Measurements from ENCODE around the gene MYO1E. TPM values are rescaled to one million over a fixed set of nuclear protein-coding genes. Genes with fewer than 3 reads are reported as not detected.
A peak's percentile ranks its signal among the peaks of the same experiment; 100 is the strongest.
"Not testable (repeated sequence)": the region's sequence is repeated elsewhere in the genome, so short reads cannot be mapped to it uniquely, and the experiment has no call there.

MYO1E gene
- total RNA-seq, 1 donor from 2014 or later = 192 TPM

GRCh38 chr15:59345326-59345725 is 27.3 kb downstream of the MYO1E start:
- no peak for DNase-seq (ENCODE audit: low spot score)
- TF ChIP-seq CTCF (IDR thresholded peaks at IDR 0.05) = no peak
- H3K27me3 Mint-ChIP-seq (ENCODE audit: low read depth) = no peaks in the 10 kb centered on the region
- H3K27ac Mint-ChIP-seq (ENCODE audit: unreplicated experiment) = no peak overlapping the region
- H3K4me3 Mint-ChIP-seq (ENCODE audit: unreplicated experiment) = no peak overlapping the region
- peaks cover 24% of the 10 kb centered on the region for H3K4me1 Mint-ChIP-seq (ENCODE audit: low read depth)
- peaks cover 15% of the 10 kb centered on the region for H3K9me3 Mint-ChIP-seq (ENCODE audit: low read depth)
- H3K36me3 Mint-ChIP-seq (ENCODE audit: low read depth) = peaks cover 8% of the 10 kb centered on the region

GRCh38 chr15:59344311-59344710 is 28.4 kb downstream of the MYO1E start:
- Mint-ChIP-seq H3K27me3 (ENCODE audit: low read depth) (no peaks in the 10 kb centered on the region), H3K36me3 (ENCODE audit: low read depth) (peaks cover 6% of the 10 kb centered on the region), H3K9me3 (ENCODE audit: low read depth) (peaks cover 17% of the 10 kb centered on the region), H3K27ac (ENCODE audit: unreplicated experiment) (no peak overlapping the region), H3K4me3 (ENCODE audit: unreplicated experiment) (no peak overlapping the region), H3K4me1 (ENCODE audit: low read depth) (peaks cover 24% of the 10 kb centered on the region)
- no peak for TF ChIP-seq CTCF (IDR thresholded peaks at IDR 0.05)
- no peak for DNase-seq (ENCODE audit: low spot score)

- peaks cover 28% of the 10 kb centered on the region for H3K4me1 Mint-ChIP-seq (ENCODE audit: low read depth)
- no peaks in the 10 kb centered on the region for H3K27me3 Mint-ChIP-seq (ENCODE audit: low read depth)
- peaks cover 19% of the 10 kb centered on the region for H3K9me3 Mint-ChIP-seq (ENCODE audit: low read depth)
- peaks cover 6% of the 10 kb centered on the region for H3K36me3 Mint-ChIP-seq (ENCODE audit: low read depth)
- no peak overlapping the region for H3K4me3 Mint-ChIP-seq (ENCODE audit: unreplicated experiment)
- no peak overlapping the region for H3K27ac Mint-ChIP-seq (ENCODE audit: unreplicated experiment)
- TF ChIP-seq CTCF (IDR thresholded peaks at IDR 0.05) = no peak
- no peak for DNase-seq (ENCODE audit: low spot score)
Observed at GRCh38 chr15:59340325-59340724, 32.3 kb downstream of the MYO1E start.

GRCh38 chr15:59339252-59339672 is 33.4 kb downstream of the MYO1E start:
- no peak overlapping the region for H3K4me3 Mint-ChIP-seq (ENCODE audit: unreplicated experiment)
- peaks cover 19% of the 10 kb centered on the region for H3K9me3 Mint-ChIP-seq (ENCODE audit: low read depth)
- peaks cover 6% of the 10 kb centered on the region for H3K36me3 Mint-ChIP-seq (ENCODE audit: low read depth)
- H3K4me1 Mint-ChIP-seq (ENCODE audit: low read depth) = peaks cover 28% of the 10 kb centered on the region
- no peaks in the 10 kb centered on the region for H3K27me3 Mint-ChIP-seq (ENCODE audit: low read depth)
- no peak for TF ChIP-seq CTCF (IDR thresholded peaks at IDR 0.05)
- peak overlapping the region; percentile 80 for H3K27ac Mint-ChIP-seq (ENCODE audit: unreplicated experiment)
- no peak for DNase-seq (ENCODE audit: low spot score)

- Mint-ChIP-seq H3K4me1 (ENCODE audit: low read depth) (peaks cover 33% of the 10 kb centered on the region), H3K4me3 (ENCODE audit: unreplicated experiment) (no peak overlapping the region), H3K36me3 (ENCODE audit: low read depth) (peaks cover 6% of the 10 kb centered on the region), H3K9me3 (ENCODE audit: low read depth) (peaks cover 15% of the 10 kb centered on the region), H3K27ac (ENCODE audit: unreplicated experiment) (no peak overlapping the region), H3K27me3 (ENCODE audit: low read depth) (no peaks in the 10 kb centered on the region)
- no peak for TF ChIP-seq CTCF (IDR thresholded peaks at IDR 0.05)
- DNase-seq (ENCODE audit: low spot score) = no peak
Observed at GRCh38 chr15:59338414-59338813, 34.3 kb downstream of the MYO1E start.

- not testable (repeated sequence) for DNase-seq (ENCODE audit: low spot score); H3K27ac Mint-ChIP-seq (ENCODE audit: unreplicated experiment); H3K36me3 Mint-ChIP-seq (ENCODE audit: low read depth); H3K4me3 Mint-ChIP-seq (ENCODE audit: unreplicated experiment); H3K27me3 Mint-ChIP-seq (ENCODE audit: low read depth); H3K9me3 Mint-ChIP-seq (ENCODE audit: low read depth)
- H3K4me1 Mint-ChIP-seq (ENCODE audit: low read depth) = peaks cover 34% of the 10 kb centered on the region
Observed at GRCh38 chr15:59336725-59337124, 35.9 kb downstream of the MYO1E start.

Measured in chondrocyte (in vitro differentiated cells).